Loucy (cell line): ENCODE data around the gene SRP54.

ENCODE experiments used
- CTCF ChIP-seq: fragments of 200-600 bp; sonication (generic); conservative IDR thresholded peaks from 2 replicates; pipeline ENCODE4 v1.5.1; 2014; ENCODE audit warnings: mild to moderate bottlenecking, antibody characterized with exemption, low read length
- EZH2phosphoT487 ChIP-seq: fragments of 200-600 bp; IDR thresholded peaks from 2 replicates; pipeline ENCODE4 v1.6.1; 2018; ENCODE audit warnings: antibody characterized with exemption, mild to moderate bottlenecking, moderate library complexity, borderline replicate concordance

- no peak for TF ChIP-seq CTCF
- TF ChIP-seq EZH2phosphoT487: no peak
These were observed 11.9 kb downstream of the SRP54 start for GRCh38 chr14:34994668-34995067.
